HG03064 (cell line): Measurements from ENCODE around the gene BRD1.

Source experiments
- ATAC-seq: cut with Tn5 transposase; IDR thresholded peaks from one replicate; pipeline ENCODE4 v1.9.1; 2021; ENCODE audit warnings: low read depth; ENCODE audit not compliant: unreplicated experiment

BRD1 gene

DNA sequence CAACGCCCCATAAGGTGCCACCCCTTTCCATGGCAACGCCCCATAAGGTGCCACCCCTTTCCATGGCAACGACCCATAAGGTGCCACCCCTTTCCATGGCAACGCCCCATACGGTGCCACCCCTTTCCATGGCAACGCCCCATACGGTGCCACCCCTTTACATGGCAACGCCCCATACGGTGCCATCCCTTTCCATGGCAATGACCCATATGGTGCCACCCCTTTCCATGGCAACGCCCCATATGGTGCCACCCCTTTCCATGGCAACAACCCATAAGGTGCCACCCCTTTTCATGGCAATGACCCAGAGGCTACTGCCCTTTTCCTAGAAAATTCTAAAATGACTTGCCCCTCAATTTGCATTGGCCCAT is 72.1 kb downstream of the BRD1 start:
- ATAC-seq: no peak

DNA sequence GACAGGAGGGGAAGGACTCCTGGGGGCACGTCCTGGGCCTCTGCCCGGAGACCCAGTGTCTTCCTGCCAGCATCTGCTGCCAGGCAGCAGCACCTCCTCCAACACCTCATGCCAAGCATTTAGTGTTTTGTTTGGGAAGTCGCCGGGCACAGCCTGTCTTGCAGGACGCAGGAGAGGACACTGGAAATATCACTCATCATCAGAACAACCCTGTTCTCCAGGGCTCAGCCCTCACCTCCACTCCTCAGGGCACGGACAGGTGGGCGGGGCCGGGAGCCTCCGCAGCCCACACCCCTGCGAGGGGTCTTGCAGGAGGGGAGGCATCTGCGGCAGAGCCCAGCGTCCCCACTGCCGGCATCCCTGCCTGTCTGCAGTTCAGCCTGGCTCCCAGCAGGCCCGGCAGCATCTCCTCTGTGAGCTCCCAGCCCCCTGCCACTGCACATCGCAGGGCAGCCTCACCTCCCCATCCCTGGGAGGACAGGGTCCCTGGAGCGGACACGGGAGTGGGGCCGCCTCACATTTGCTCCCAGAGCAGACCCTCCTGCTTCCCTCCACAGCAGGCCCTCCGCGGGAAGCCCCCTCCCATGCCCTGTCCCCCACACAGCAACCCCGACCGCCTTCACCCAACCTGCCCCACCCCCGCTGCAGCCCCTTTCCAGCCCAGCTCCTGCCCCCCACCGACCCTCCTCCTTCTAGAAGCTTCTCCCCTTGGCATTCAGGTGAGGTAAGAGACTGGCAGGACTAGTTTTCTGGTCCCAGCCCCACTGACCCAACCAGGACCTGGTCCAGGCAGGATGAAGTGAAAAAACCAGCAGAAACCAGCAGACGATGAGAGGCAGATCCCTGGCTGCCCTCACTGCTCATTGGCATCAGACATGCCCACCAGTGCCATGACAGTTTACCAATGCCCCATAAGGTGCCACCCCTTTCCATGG is 72.7 kb downstream of the BRD1 start:
- ATAC-seq: no peak

DNA sequence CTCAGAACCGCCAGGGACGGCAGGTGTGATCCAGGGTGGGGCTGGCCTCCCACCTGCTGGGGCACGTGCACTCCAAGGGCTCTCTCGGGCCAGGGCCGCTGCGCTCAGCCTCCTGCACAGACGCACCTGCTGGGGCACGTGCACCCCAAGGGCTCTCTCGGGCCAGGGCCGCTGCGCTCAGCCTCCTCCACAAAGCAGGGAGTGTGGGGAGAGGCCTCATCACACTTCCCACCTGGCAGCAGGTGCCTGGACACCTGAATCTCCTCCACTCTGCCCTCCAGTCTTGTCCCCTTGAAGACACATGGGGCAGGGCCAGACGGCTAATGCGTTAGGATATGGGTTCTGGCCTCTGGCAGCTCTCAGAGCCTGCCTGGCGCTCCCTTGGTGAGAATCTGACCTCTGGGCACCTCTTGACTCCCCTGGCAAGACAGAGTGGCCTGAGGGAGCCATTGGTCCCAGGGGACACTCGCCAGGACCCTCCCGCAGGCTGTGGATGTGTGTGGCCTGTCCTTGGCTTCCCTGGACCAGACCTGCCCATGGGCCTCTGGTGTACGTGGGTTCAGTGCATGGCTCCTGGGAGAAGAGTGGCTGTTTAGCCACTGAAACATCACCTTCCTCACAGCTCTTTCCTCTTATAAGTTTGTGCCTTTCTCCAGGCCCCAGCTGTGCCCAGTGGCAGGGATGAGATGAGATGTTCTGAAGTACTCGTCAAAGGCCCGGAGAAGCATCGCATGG is 73.5 kb downstream of the BRD1 start:
- ATAC-seq: no peak

DNA sequence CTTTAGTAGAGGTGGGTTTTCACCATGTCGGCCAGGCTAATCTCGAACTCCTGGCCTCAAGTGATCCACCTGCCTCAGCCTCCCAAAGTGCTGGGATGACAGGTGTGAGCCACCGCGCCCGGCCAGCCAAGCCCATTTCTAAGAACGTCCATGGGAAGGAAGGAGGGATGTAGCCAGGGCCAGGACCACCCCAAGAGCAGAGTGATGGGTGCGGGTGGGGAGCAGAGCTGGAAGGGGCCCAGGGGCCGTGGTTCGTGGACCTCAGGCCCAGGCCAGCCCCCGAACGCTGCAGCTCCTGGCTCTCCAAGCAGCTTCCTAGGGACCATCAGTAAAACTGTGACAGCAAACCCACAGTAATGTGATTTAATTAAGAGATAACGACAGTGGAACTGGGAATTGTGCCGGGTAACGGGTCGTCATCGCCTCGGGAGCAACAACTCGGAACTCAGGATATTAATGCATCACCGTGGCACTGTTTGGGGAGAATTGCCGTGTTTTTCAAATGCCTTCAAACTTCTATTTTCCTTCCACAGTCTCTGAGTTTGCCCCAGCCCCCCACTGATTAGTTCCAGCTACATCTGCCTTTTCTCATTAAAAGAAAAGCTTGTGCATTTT is 74.3 kb downstream of the BRD1 start:
- no peak for ATAC-seq

DNA sequence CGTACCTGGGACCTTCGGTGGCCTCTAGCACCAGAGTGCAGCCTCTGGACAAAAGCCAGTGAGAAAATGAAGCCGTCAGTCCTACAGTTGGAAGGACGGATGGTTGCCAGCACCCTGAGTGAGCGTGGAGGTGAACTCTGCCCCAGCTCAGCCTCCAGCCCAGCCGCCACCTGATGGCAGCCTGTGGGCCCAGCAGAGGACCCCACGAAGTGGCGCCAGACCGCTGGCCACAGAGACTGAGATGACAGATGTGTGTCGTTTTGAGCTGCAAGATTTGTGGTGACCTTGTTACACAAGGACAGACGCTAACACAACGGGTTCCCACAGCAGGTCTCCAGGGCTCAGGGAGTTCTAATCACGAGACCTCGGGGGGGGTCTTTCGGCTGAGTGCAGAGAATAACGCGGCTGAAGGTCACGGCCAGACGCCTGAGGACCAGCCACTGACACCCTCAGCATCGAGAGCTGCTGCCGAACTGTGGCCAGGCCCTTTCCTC is 75.0 kb downstream of the BRD1 start:
- ATAC-seq: no peak

DNA sequence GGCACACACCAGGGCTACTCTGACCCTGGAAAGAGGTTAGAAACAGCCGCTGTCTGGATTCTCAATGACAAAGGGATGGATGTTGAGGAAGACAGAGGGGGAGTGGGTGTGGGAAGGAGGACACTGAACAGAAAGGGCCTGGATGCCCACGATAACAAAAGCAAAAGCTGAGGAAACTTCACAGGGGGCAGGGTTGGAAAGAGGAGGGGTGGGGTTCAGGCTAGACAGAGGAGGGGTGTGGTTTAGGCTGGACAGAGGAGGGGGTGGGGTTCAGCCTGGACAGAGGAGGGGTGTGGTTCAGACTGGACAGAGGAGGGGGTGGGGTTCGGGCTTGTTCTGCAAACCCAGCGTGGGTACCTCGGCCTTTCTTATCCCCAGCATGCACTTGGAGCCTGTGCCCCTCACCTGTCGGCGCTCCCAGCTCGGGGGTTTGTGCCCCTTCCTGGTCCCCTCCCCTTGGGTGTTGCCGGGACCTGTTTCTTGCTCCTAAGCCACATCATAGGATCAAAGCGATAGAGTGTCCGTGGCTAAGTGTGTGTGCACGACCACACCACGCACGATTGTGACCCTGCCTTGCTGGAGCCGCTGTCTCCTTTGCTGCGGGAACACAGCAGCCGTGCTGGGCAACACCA is 75.6 kb downstream of the BRD1 start:
- ATAC-seq: no peak

DNA sequence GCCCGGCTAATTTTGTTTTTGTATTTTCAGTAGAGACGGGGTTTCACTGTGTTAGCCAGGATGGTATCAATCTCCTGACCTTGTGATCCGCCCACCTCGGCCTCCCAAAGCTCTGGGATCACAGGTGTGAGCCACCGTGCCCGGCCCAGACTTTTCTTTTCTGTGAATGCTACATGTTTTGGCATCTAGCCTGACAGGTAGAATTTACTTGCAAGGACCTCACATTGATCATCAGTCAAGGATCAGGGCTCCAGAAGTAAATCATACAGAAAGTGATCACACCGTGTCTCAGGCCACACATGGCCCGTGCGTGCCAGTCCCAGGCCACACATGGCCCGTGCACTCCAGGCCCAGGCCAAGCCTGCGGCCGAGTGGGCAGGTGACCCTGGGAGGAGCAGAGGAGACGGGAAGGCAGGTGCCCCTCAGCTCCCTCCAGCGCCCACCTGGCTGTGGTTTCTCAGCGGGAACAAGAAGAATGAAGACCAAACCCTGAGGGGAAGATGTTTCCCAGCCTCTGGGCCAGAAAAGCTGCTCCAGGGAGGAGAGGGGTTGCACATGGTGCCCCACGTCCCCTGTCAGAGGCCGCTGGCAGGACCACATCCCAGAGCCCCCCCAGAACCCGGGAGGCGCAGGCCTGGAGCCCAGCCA is 76.2 kb downstream of the BRD1 start:
- ATAC-seq: no peak

DNA sequence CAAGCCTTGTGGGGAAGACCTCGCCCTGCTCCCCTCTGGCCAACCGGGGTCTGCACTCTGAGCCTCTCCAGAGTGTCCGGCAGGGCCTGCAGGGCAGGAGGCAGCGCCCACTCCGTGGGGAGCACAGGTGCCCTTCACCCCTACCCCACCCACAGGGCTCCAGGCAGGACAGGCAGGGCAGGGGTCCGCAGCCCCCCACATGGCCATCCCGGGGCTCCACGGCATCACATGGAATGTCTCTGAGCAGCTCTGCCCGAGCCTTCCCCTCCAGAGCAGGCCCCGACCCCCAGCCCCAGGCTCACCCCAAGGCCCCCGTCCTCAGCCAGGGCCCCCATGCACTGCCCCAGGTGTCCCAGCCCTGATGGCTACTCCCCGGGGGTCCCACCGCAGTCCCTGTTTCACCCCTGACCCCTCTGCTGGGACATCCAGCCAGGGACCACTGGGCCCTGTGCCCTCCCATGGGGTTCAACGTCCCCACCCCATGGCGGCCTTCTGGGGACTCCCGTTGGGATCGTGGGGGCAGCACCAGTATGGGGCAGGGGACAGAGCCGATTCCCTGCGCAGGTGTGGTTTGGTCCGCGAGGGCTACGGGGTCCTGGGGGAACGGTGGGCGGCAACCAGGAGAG is 77.7 kb downstream of the BRD1 start:
- ATAC-seq: no peak

DNA sequence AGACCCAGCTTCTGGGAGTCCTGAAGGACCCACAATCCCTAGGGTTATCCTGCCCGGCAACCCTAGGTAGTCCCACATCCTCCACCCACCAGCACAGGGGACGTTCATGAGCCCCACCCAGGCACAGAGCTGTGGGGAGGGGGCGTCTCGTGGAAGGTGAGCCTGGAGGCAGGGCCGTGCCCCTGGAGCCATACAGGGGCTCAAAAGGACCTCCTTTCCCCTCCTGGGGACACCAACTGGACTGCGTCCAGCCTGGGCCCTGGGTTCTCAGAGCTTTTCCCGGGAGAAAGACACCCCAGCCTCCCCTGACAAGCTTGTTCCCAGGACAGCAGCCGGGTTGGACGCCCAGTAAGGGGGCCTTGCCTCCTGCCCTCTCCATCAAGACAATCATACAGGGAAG is 78.4 kb downstream of the BRD1 start:
- no peak for ATAC-seq

DNA sequence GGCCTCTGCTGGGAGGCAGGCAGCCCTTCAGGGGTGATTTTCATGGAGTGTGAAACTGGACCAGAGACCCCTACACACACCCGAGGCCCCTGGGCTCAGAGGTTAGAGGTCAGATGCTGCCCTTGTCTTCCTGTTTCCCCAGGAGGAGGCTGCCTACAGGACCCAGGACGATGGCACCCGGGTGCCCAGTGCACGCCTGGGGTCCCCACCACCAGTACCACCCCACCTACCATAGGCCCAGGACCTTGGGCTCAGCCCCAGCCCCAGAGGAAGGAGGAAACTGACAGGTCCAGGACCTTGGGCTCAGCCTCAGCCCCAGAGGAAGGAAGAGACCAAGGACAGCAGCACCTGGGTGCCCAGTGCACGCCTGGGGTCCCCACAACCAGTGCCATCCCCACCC is 79.2 kb downstream of the BRD1 start:
- ATAC-seq: no peak

DNA sequence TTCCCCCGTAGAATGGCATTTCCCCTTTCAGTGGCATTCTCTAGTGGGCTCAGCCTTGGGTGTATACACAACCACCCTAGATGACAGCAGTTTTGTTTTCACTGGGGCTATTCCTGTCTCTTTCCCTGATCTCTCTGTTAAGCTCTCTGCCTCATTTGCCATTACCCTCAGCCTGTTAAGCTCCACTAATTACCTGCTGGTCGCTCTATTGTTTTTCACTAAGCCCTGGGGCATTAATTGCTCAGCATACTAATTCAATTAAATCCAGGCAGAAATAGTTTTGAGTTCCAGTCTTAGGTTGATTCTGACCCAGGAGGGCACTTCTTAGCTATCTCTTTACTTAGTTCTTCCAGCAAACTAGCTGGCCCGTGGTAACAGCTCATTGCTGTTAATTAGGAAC is 80.0 kb downstream of the BRD1 start:
- no peak for ATAC-seq

DNA sequence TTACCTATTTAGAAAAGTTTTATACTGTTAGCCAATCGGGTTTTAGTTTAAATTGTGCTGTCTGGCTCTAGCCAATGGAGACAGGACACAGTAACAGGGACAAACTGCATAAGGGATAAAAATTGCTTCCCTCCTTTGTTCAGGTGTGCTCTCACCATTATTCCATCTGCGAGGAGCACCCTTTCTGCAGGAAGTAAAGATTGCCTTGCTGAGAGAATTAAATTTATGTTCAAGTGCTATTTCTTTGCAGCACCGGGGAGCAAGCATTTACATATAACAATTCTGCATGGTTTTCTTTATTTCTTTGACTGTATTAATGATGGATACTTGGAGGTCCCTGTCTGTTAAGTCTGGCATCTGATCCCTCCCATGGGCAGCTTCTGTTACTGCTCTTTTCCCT is 80.5 kb downstream of the BRD1 start:
- ATAC-seq: no peak

DNA sequence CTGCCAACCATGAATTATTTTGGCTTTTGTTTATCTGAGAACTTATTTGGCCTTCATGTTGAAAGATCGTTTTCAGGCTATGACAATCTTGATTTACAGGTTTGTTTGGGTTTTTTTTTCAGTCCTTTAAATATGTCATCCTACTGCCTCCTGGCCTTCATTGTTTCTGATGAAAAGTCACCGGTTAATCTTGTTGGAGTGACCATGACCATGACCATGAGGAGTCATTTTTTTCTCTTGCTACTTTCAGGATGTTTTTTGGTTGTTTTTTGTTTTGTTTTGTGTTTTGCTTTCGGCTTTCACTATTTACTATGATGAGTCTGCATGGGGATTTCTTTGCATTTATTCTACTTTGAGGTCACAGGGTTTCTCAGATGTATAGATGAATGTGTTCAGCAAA is 81.6 kb downstream of the BRD1 start:
- ATAC-seq: no peak

DNA sequence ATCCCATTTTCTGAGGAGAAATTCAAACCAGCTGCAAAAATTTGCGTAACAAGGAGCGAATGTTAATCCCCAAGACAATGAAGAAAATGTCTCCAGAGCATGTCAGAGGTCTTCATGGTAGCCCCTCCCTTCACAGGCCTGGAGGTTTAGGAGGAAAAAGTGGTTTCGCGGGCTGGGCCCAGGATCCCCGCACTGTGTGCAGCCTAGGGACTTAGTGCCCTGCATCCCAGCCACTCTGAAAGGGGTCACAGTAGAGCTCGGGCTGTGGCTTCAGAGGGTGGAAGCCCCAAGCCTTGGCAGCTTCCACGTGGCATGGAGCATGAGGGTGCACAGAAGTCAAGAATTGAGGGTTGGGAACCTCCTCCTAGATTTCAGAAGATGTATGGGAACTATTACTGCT is 87.4 kb downstream of the BRD1 start:
- ATAC-seq: no peak

DNA sequence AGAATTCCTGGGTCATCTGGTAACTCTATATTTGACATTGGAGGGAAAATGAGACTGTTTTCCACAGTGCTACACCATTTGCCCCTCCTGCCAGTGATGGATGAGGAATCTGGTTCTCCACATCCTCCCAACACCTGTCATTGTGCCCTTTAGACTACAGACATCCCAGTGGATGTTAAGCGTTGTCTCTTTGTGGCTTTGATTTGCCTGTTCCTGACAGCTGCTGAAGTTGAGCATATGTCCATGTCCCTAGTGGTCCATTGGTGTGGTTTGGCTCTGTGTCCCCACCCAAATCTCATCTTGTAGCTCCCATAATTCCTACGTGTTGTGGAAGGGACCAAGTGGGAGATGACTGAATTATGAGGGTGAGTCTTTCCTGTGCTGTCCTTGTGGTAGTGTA is 88.5 kb downstream of the BRD1 start:
- ATAC-seq: no peak

DNA sequence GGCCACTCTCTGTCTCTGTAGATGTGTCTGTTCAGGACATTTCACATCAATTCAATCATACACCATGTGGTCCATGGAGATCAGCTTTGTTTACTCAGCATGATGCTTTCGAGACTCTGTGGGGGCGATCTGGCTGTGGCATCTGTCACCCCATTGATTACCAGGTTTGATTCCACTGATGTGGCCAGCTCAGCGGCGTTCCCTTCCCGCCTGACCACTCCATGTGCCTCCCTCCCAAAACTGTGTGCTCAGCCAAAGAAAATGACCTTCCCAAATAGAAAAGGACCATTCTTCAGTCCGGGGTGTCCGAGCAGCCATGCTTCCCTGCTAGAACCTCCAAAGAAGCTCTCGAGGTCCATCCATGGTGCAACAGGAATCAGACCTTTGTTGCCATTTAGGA is 89.1 kb downstream of the BRD1 start:
- no peak for ATAC-seq

DNA sequence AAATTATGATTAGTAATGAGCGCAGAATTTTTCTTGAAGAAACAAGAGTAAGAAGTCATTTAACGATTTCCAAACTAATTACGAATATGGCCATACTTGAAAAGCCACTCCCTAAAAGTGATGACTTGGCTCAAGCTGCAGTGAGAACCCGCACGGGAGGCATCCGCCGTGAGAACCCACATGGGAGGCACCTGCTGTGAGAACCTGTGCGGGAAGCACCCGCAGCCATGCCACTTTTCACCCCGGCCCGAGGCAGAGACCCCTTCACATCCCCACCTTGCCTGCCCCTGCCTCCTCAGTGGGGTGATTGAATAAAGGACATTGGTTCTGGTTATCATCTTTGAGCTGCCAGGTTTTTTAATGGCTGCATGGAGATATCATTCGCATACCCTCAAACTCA is 89.7 kb downstream of the BRD1 start:
- no peak for ATAC-seq

DNA sequence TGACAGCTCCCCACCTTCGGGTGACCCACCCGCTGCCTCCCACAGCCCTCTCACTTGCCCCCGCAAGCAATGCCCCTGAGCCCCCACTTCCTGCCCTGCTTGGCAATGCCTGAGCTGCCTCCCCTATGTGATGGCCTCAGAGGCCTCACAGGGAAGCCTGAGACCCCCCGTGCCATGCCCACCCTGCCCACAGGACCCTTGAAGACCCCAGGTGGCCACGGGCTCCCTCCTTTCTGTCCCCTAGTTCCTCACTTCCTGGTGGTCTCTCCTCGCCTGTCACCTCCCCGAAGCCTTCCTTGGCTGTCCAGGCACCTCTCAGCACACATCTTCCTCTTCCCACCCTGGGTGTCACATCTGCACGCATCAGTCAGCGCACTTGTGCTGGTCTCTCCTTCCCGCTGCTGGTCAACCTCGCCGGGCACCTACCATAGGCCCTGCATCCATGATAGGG is 90.5 kb downstream of the BRD1 start:
- no peak for ATAC-seq

DNA sequence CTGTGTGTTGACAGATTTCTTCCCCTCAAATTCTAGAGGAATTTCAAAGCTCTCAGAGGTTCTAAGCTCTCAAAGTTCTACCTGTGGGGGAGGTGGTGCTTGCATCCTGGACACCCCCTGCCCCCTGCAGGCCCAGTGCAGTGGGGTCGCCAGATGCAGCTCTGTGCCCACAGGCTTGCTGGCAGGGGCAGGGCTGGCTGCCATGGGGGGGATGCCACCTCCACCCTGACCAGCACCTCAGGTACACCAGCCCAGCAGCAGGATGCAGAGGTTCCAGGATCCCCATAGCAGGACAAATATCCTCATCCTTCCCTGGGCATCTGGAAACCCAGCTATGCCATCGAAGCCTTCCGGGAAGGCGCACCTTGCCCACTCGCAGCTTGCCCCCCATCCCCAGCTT is 91.1 kb downstream of the BRD1 start:
- no peak for ATAC-seq

DNA sequence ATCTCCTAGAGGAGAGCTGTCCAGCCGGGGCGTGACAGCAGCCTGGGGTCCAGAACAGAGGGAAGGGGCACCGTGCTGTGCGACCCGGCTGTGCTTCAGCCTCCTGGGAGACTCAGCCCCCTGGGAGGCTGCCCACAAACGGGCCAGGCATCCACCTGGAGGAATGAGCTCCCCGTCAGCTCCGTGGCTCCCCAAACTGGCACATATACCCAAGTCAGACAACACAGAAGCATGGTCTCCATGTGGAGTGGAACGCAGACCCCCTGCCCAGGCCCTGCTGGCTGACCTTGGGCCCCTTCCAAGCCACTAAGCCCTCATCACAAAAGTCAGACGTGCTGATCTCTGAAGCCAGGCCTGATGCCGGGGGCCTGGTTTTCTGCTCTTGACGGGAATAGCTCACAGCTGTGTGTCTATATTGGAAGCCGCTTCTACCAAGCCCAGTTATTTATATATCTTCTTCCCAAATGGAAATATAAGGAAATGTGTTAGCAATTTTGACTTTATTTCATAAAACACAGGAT is 91.7 kb downstream of the BRD1 start:
- no peak for ATAC-seq
